ENCODE results near the gene BATF.

- no peak for TF ChIP-seq RAD21 (IDR thresholded peaks at IDR 0.05; ENCODE audit: low read depth)
- TF ChIP-seq EP300 (IDR thresholded peaks at IDR 0.05; ENCODE audit: borderline replicate concordance), result no peak
- TF ChIP-seq TEAD4 (IDR thresholded peaks at IDR 0.05), result no peak
- TF ChIP-seq ZBTB7A (IDR thresholded peaks at IDR 0.05; ENCODE audit: low read depth), result no peak
- no peak for TF ChIP-seq CEBPB (IDR thresholded peaks at IDR 0.05)
These were observed 16.9 kb downstream of the BATF start for GRCh38 chr14:75539162-75539560.

Data from Ishikawa (cell line).